22Rv1 (cell line): ENCODE results near the gene GATAD2B.

Experiments
- H3K27ac ChIP-seq: fragments of 450-650 bp; 2 replicates; pipeline ENCODE4 v1.5.1; 2017
- CTCF ChIP-seq: fragments of 450-650 bp; IDR thresholded peaks from 2 replicates; pipeline ENCODE4 v1.5.1; 2017; ENCODE audit warnings: mild to moderate bottlenecking
- ZFX ChIP-seq: fragments of 450-650 bp; IDR thresholded peaks from 2 replicates; pipeline ENCODE4 v1.6.1; 2017; ENCODE audit warnings: antibody characterized with exemption, borderline replicate concordance

Gene GATAD2B

GRCh38 chr1:153790966-153791647 lies 131.7 kb downstream of the GATAD2B start:
- TF ChIP-seq ZFX = no peak
- no peak for TF ChIP-seq CTCF
- H3K27ac ChIP-seq = no peak overlapping the region

- no peak overlapping the region for H3K27ac ChIP-seq
- no peak for TF ChIP-seq CTCF
- no peak for TF ChIP-seq ZFX
Measured at GRCh38 chr1:153790313-153790965, 132.3 kb downstream of the GATAD2B start.

- TF ChIP-seq ZFX (no peak), CTCF (no peak)
- H3K27ac ChIP-seq = no peak overlapping the region
Measured at GRCh38 chr1:153789478-153790034, 133.2 kb downstream of the GATAD2B start.

GRCh38 chr1:153786038-153786790 lies 136.6 kb downstream of the GATAD2B start:
- TF ChIP-seq CTCF = no peak
- TF ChIP-seq ZFX = no peak
- H3K27ac ChIP-seq = no peak overlapping the region

- TF ChIP-seq ZFX (no peak), CTCF (0 out of 2 replicates have a peak, but pooled peaks have one; percentile 12)
- peak overlapping the region; percentile 96 for H3K27ac ChIP-seq
Measured at GRCh38 chr1:153783233-153784190, 139.3 kb downstream of the GATAD2B start.

- H3K27ac ChIP-seq = peak overlapping the region; percentile 96
Measured at GRCh38 chr1:153782648-153783047, 140.1 kb downstream of the GATAD2B start.

GRCh38 chr1:153780551-153780950 lies 142.2 kb downstream of the GATAD2B start:
- peak overlapping the region; percentile 17 for H3K27ac ChIP-seq
- TF ChIP-seq ZFX = no peak
- no peak for TF ChIP-seq CTCF
